IPS DF 6.9 (cell line): Measurements from ENCODE around the gene FAM3C.
A peak's percentile ranks its signal among the peaks of the same experiment; 100 is the strongest.

ENCODE experiments used
- DNase-seq: peaks from one replicate; pipeline ENCODE4 v3.0.0-alpha.2; 2013; ENCODE audit warnings: low read depth, low spot score
- H3K27ac ChIP-seq: one replicate; pipeline ENCODE4 v1.5.1; 2013; ENCODE audit warnings: low read length, control low read depth
- H3K27me3 ChIP-seq: 2 replicates; pipeline ENCODE4 v1.6.1; 2013; ENCODE audit warnings: mild to moderate bottlenecking, low read length; ENCODE audit not compliant: control insufficient read depth, insufficient read depth
- H3K36me3 ChIP-seq: 2 replicates; pipeline ENCODE4 v1.6.1; 2013; ENCODE audit warnings: low read length; ENCODE audit not compliant: control insufficient read depth, insufficient read depth
- H3K4me1 ChIP-seq: 2 replicates; pipeline ENCODE4 v1.6.1; 2013; ENCODE audit warnings: low read length; ENCODE audit not compliant: control insufficient read depth, insufficient read depth
- H3K4me3 ChIP-seq: 2 replicates; pipeline ENCODE4 v1.5.1; 2013; ENCODE audit warnings: mild to moderate bottlenecking, low read length
- H3K9me3 ChIP-seq: 2 replicates; pipeline ENCODE4 v1.6.1; 2013; ENCODE audit warnings: low read length, inconsistent platforms; ENCODE audit not compliant: control insufficient read depth, insufficient read depth
- WGBS: extraction: QIAGEN DNeasy Blood & Tissue Kit; methylation state at CpG from one replicate; pipeline ENCODE4 v1.1.7; 2013; ENCODE audit warnings: mixed read lengths, missing lambda C conversion rate; ENCODE audit not compliant: insufficient read length, insufficient coverage; 5-methylcytosine and 5-hydroxymethylcytosine counted together

FAM3C gene

GRCh38 chr7:121410829-121411596 is 14.9 kb upstream of the FAM3C start:
- no peaks in the 10 kb centered on the region for H3K27me3 ChIP-seq
- H3K9me3 ChIP-seq: no peaks in the 10 kb centered on the region
- H3K36me3 ChIP-seq: no peaks in the 10 kb centered on the region
- no peak overlapping the region for H3K4me3 ChIP-seq
- no peaks in the 10 kb centered on the region for H3K4me1 ChIP-seq
- no peak overlapping the region for H3K27ac ChIP-seq
- no CpG with 5 or more reads among the region's 2 CpGs for WGBS
- no peak for DNase-seq

- no peaks in the 10 kb centered on the region for H3K27me3 ChIP-seq
- no peaks in the 10 kb centered on the region for H3K4me1 ChIP-seq
- H3K27ac ChIP-seq: no peak overlapping the region
- no peak for DNase-seq
- H3K9me3 ChIP-seq: no peaks in the 10 kb centered on the region
- H3K36me3 ChIP-seq: no peaks in the 10 kb centered on the region
- H3K4me3 ChIP-seq: no peak overlapping the region
- whole genome bisulfite sequencing: no CpG with 5 or more reads among the region's 2 CpGs
Observed at GRCh38 chr7:121406944-121407343, 10.8 kb upstream of the FAM3C start.

GRCh38 chr7:121406461-121406860 is 10.4 kb upstream of the FAM3C start:
- no peak for DNase-seq
- Histone ChIP-seq H3K9me3 (no peaks in the 10 kb centered on the region), H3K36me3 (no peaks in the 10 kb centered on the region), H3K4me1 (no peaks in the 10 kb centered on the region), H3K27ac (no peak overlapping the region), H3K27me3 (no peaks in the 10 kb centered on the region), H3K4me3 (no peak overlapping the region)
- WGBS: no CpG with 5 or more reads among the region's 5 CpGs

- Histone ChIP-seq H3K4me1 (no peaks in the 10 kb centered on the region), H3K27ac (no peak overlapping the region), H3K27me3 (no peaks in the 10 kb centered on the region), H3K36me3 (no peaks in the 10 kb centered on the region), H3K4me3 (no peak overlapping the region), H3K9me3 (no peaks in the 10 kb centered on the region)
- WGBS: no CpG with 5 or more reads among the region's 2 CpGs
- no peak for DNase-seq
Observed at GRCh38 chr7:121404348-121404747, 8.2 kb upstream of the FAM3C start.

- no peak for DNase-seq
- Histone ChIP-seq H3K27ac (no peak overlapping the region), H3K27me3 (no peaks in the 10 kb centered on the region), H3K36me3 (no peaks in the 10 kb centered on the region), H3K4me3 (no peak overlapping the region), H3K9me3 (no peaks in the 10 kb centered on the region), H3K4me1 (no peaks in the 10 kb centered on the region)
- no CpG with 5 or more reads among the region's 1 CpG for WGBS
Observed at GRCh38 chr7:121402701-121403100, 6.6 kb upstream of the FAM3C start.

- H3K27me3 ChIP-seq: no peaks in the 10 kb centered on the region
- no peak for DNase-seq
- no peaks in the 10 kb centered on the region for H3K9me3 ChIP-seq
- H3K4me1 ChIP-seq: no peaks in the 10 kb centered on the region
- no peak overlapping the region for H3K27ac ChIP-seq
- no peaks in the 10 kb centered on the region for H3K36me3 ChIP-seq
- no peak overlapping the region for H3K4me3 ChIP-seq
- no CpG with 5 or more reads among the region's 3 CpGs for WGBS
Observed at GRCh38 chr7:121401896-121402295, 5.8 kb upstream of the FAM3C start.

GRCh38 chr7:121398246-121398645 is 2.1 kb upstream of the FAM3C start:
- no peaks in the 10 kb centered on the region for H3K9me3 ChIP-seq
- H3K27ac ChIP-seq: no peak overlapping the region
- H3K27me3 ChIP-seq: no peaks in the 10 kb centered on the region
- no peaks in the 10 kb centered on the region for H3K4me1 ChIP-seq
- no peaks in the 10 kb centered on the region for H3K36me3 ChIP-seq
- WGBS: no CpG with 5 or more reads among the region's 5 CpGs
- no peak for DNase-seq
- H3K4me3 ChIP-seq: no peak overlapping the region

GRCh38 chr7:121397822-121398221 is 1.7 kb upstream of the FAM3C start:
- H3K4me1 ChIP-seq: no peaks in the 10 kb centered on the region
- DNase-seq: no peak
- H3K36me3 ChIP-seq: no peaks in the 10 kb centered on the region
- no peak overlapping the region for H3K27ac ChIP-seq
- no peaks in the 10 kb centered on the region for H3K27me3 ChIP-seq
- no peaks in the 10 kb centered on the region for H3K9me3 ChIP-seq
- no CpG with 5 or more reads among the region's 2 CpGs for WGBS
- H3K4me3 ChIP-seq: no peak overlapping the region

GRCh38 chr7:121397361-121397760 is 1.3 kb upstream of the FAM3C start:
- Histone ChIP-seq H3K27me3 (no peaks in the 10 kb centered on the region), H3K4me1 (no peaks in the 10 kb centered on the region), H3K9me3 (no peaks in the 10 kb centered on the region), H3K27ac (no peak overlapping the region), H3K4me3 (no peak overlapping the region), H3K36me3 (no peaks in the 10 kb centered on the region)
- no CpG with 5 or more reads among the region's 3 CpGs for WGBS
- no peak for DNase-seq

- Histone ChIP-seq H3K36me3 (no peaks in the 10 kb centered on the region), H3K4me3 (peak overlapping the region; percentile 89), H3K4me1 (no peaks in the 10 kb centered on the region), H3K27ac (no peak overlapping the region), H3K9me3 (no peaks in the 10 kb centered on the region), H3K27me3 (no peaks in the 10 kb centered on the region)
- DNase-seq: no peak
- WGBS: no CpG with 5 or more reads among the region's 30 CpGs
Observed at GRCh38 chr7:121395494-121395960, 581 bp downstream of the FAM3C start.

- Histone ChIP-seq H3K36me3 (no peaks in the 10 kb centered on the region), H3K27ac (no peak overlapping the region), H3K4me3 (no peak overlapping the region), H3K9me3 (no peaks in the 10 kb centered on the region), H3K27me3 (no peaks in the 10 kb centered on the region), H3K4me1 (no peaks in the 10 kb centered on the region)
- no CpG with 5 or more reads among the region's 7 CpGs for WGBS
- DNase-seq: no peak
Observed at GRCh38 chr7:121394709-121395140, 1.4 kb downstream of the FAM3C start.
